Neuronal stem cell (in vitro differentiated cells): ENCODE results near the gene PCBP2.
A peak's percentile ranks its signal among the peaks of the same experiment; 100 is the strongest.
"Not testable (repeated sequence)": the region's sequence is repeated elsewhere in the genome, so short reads cannot be mapped to it uniquely, and the experiment has no call there.

Experiments used
- DNase-seq: peaks from one replicate; pipeline ENCODE4 v3.0.0-alpha.2; 2013; ENCODE audit warnings: low spot score
- H2AFZ ChIP-seq: one replicate; pipeline ENCODE4 v1.6.1; 2013; ENCODE audit warnings: mild to moderate bottlenecking, low read length, inconsistent platforms
- H2AK5ac ChIP-seq: 2 replicates; pipeline ENCODE4 v1.6.1; 2013; ENCODE audit warnings: low read depth, mild to moderate bottlenecking, inconsistent platforms, low read length, moderate library complexity, mixed read lengths
- H2BK120ac ChIP-seq: 2 replicates; pipeline ENCODE4 v1.6.1; 2013; ENCODE audit warnings: low read depth, mild to moderate bottlenecking, inconsistent platforms, low read length, moderate library complexity, mixed read lengths
- H2BK12ac ChIP-seq: one replicate; pipeline ENCODE4 v1.6.1; 2013; ENCODE audit warnings: low read length, inconsistent platforms
- H2BK15ac ChIP-seq: 2 replicates; pipeline ENCODE4 v1.6.1; 2013; ENCODE audit warnings: mild to moderate bottlenecking, low read length, inconsistent platforms, mixed read lengths
- H2BK5ac ChIP-seq: one replicate; pipeline ENCODE4 v1.6.1; 2013; ENCODE audit warnings: inconsistent platforms, mild to moderate bottlenecking, low read length, moderate library complexity
- H3K14ac ChIP-seq: one replicate; pipeline ENCODE4 v1.6.1; 2013; ENCODE audit warnings: low read length, inconsistent platforms
- H3K18ac ChIP-seq: 2 replicates; pipeline ENCODE4 v1.6.1; 2013; ENCODE audit warnings: low read length, inconsistent platforms
- H3K23ac ChIP-seq: 2 replicates; pipeline ENCODE4 v1.6.1; 2013; ENCODE audit warnings: low read depth, mild to moderate bottlenecking, mixed read lengths, low read length, inconsistent platforms; ENCODE audit not compliant: poor library complexity
- H3K27ac ChIP-seq: replicated peaks from 3 replicates; pipeline ENCODE4 v1.5.1; 2013; ENCODE audit warnings: low read length, inconsistent platforms
- H3K27me3 ChIP-seq, 3 experiments: 2 replicates each; pipeline ENCODE4 v1.6.1; 2013; ENCODE audit warnings: low read length in 3 of 3, mild to moderate bottlenecking in 2 of 3, inconsistent platforms in 1 of 3, low read depth in 1 of 3, mixed read lengths in 1 of 3, moderate library complexity in 1 of 3; ENCODE audit not compliant: control insufficient read depth in 3 of 3, insufficient read depth in 3 of 3
- H3K36me3 ChIP-seq, 2 donors: replicated peaks in 1 of 2; 2 replicates each; pipeline ENCODE4 v1.6.1; 2013; ENCODE audit warnings: low read length in 2 of 2; ENCODE audit not compliant: control insufficient read depth in 2 of 2, insufficient read depth in 2 of 2
- H3K4ac ChIP-seq: 2 replicates; pipeline ENCODE4 v1.6.1; 2013; ENCODE audit warnings: inconsistent platforms, mild to moderate bottlenecking, low read length, moderate library complexity
- H3K4me1 ChIP-seq, 2 donors: 1 replicate in 1 of 2; 2 replicates in 1 of 2; pipeline ENCODE4 v1.6.1; 2013; ENCODE audit warnings: low read length in 2 of 2, low read depth in 1 of 2; ENCODE audit not compliant: control insufficient read depth in 2 of 2, insufficient read depth in 1 of 2
- H3K4me2 ChIP-seq: one replicate; pipeline ENCODE4 v1.6.1; 2013; ENCODE audit warnings: mild to moderate bottlenecking, low read length, inconsistent platforms; ENCODE audit not compliant: insufficient read depth, poor library complexity, severe bottlenecking
- H3K4me3 ChIP-seq, 2 donors: 2 replicates each; pipeline ENCODE4 v1.5.1; 2013; ENCODE audit warnings: low read length in 2 of 2, mild to moderate bottlenecking in 2 of 2, inconsistent platforms in 1 of 2, moderate library complexity in 1 of 2
- H3K79me1 ChIP-seq: one replicate; pipeline ENCODE4 v1.6.1; 2013; ENCODE audit warnings: low read depth, mild to moderate bottlenecking, inconsistent platforms, low read length, moderate library complexity
- H3K9ac ChIP-seq: one replicate; pipeline ENCODE4 v1.6.1; 2013; ENCODE audit warnings: mild to moderate bottlenecking, low read depth, low read length, inconsistent platforms; ENCODE audit not compliant: poor library complexity
- H3K9me3 ChIP-seq, 2 donors: replicated peaks in 1 of 2; 2 replicates each; pipeline versions ENCODE3 to v1.6.1; 2013; ENCODE audit warnings: low read length in 2 of 2, mild to moderate bottlenecking in 2 of 2, inconsistent platforms in 1 of 2, low read depth in 1 of 2, mixed read lengths in 1 of 2, moderate library complexity in 1 of 2; ENCODE audit not compliant: control insufficient read depth in 2 of 2, insufficient read depth in 1 of 2
- H4K8ac ChIP-seq: one replicate; pipeline ENCODE4 v1.6.1; 2013; ENCODE audit warnings: low read depth, mild to moderate bottlenecking, inconsistent platforms, low read length, moderate library complexity
- H4K91ac ChIP-seq: one replicate; pipeline ENCODE4 v1.6.1; 2013; ENCODE audit warnings: low read length, low read depth, mild to moderate bottlenecking, inconsistent platforms; ENCODE audit not compliant: poor library complexity
- WGBS, 2 donors: extraction: QIAGEN DNeasy Blood & Tissue Kit; methylation state at CpG; one replicate each; pipeline ENCODE4 v1.1.7; 2013; ENCODE audit warnings: missing lambda C conversion rate in 2 of 2, mixed read lengths in 1 of 2; ENCODE audit not compliant: insufficient read length in 2 of 2, insufficient replicate concordance in 1 of 2; ENCODE audit errors: extremely low coverage in 2 of 2; 5-methylcytosine and 5-hydroxymethylcytosine counted together

PCBP2 gene

DNA sequence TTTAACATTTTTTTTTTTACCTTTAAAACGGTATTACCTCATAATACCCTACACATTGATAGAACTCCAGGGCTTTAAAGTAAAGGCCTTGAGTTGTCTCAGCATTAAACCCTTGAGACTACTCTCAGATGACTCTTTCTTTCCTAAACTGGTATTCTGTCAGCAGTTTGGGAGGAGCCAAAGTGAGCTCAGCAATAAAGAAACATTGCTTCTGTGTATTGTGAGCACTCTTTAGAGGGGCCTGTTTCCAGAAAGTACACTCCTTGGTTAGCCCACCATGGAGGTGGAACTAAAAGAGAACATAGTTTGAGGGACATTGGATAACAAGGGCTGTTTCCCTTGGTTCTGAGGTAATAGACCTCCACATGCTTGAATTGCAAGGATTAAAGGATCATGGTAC, 27.0 kb downstream of the PCBP2 start:
- Histone ChIP-seq H3K4ac (no peak overlapping the region), H3K79me1 (peaks cover 5% of the 10 kb centered on the region), H2BK15ac (no peak overlapping the region), H3K4me3 (no peak overlapping the region), H2AK5ac (no peak overlapping the region), H3K4me1 (peaks cover 5 to 16% of the 10 kb centered on the region in 2 donors), H3K9ac (no peak overlapping the region), H2BK5ac (no peak overlapping the region), H2BK12ac (no peak overlapping the region), H3K9me3 (no peaks in the 10 kb centered on the region), H3K4me2 (no peak overlapping the region), H3K18ac (no peak overlapping the region), H2AFZ (no peak overlapping the region), H4K8ac (no peak overlapping the region), H2BK120ac (no peak overlapping the region), H3K36me3 (peaks cover 60 to 98% of the 10 kb centered on the region in 2 donors), H3K23ac (no peak overlapping the region), H3K14ac (no peak overlapping the region), H3K27me3 (no peaks in the 10 kb centered on the region), H4K91ac (no peak overlapping the region), H3K27ac (peak overlapping the region; percentile 45)
- no peak for DNase-seq
- 100% methylated on average over 1 of the region's 1 CpG; no CpG with 5 or more reads in 1 of the 2 donors for WGBS, 2 donors

DNA sequence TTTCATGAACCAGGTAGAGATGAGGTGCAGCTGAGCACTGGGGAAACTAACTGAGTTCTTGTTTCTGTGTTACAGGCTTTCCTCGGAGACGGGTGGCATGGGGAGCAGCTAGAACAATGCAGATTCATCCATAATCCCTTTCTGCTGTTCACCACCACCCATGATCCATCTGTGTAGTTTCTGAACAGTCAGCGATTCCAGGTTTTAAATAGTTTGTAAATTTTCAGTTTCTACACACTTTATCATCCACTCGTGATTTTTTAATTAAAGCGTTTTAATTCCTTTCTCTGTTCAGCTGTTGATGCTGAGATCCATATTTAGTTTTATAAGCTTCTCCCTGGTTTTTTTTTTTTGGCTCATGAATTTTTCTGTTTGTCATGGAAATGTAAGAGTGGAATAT, 27.4 kb downstream of the PCBP2 start:
- H3K18ac ChIP-seq = no peak overlapping the region
- H3K23ac ChIP-seq = no peak overlapping the region
- H2AFZ ChIP-seq = no peak overlapping the region
- peaks cover 62 to 98% of the 10 kb centered on the region in 2 donors for H3K36me3 ChIP-seq
- peaks cover 5 to 16% of the 10 kb centered on the region in 2 donors for H3K4me1 ChIP-seq
- no peak overlapping the region for H4K8ac ChIP-seq
- H3K14ac ChIP-seq = no peak overlapping the region
- no peak overlapping the region for H2AK5ac ChIP-seq
- H2BK15ac ChIP-seq = no peak overlapping the region
- no peak overlapping the region for H3K9ac ChIP-seq
- H3K4me2 ChIP-seq = no peak overlapping the region
- no peak for DNase-seq
- no peak overlapping the region for H2BK120ac ChIP-seq
- no peak overlapping the region for H3K4ac ChIP-seq
- H4K91ac ChIP-seq = no peak overlapping the region
- H3K79me1 ChIP-seq = peaks cover 5% of the 10 kb centered on the region
- no peak overlapping the region for H3K27ac ChIP-seq
- no peak overlapping the region for H2BK12ac ChIP-seq
- no peak overlapping the region for H2BK5ac ChIP-seq
- WGBS, 2 donors = no CpG with 5 or more reads among the region's 5 CpGs
- H3K27me3 ChIP-seq = no peaks in the 10 kb centered on the region
- no peaks in the 10 kb centered on the region for H3K9me3 ChIP-seq
- H3K4me3 ChIP-seq = no peak overlapping the region

DNA sequence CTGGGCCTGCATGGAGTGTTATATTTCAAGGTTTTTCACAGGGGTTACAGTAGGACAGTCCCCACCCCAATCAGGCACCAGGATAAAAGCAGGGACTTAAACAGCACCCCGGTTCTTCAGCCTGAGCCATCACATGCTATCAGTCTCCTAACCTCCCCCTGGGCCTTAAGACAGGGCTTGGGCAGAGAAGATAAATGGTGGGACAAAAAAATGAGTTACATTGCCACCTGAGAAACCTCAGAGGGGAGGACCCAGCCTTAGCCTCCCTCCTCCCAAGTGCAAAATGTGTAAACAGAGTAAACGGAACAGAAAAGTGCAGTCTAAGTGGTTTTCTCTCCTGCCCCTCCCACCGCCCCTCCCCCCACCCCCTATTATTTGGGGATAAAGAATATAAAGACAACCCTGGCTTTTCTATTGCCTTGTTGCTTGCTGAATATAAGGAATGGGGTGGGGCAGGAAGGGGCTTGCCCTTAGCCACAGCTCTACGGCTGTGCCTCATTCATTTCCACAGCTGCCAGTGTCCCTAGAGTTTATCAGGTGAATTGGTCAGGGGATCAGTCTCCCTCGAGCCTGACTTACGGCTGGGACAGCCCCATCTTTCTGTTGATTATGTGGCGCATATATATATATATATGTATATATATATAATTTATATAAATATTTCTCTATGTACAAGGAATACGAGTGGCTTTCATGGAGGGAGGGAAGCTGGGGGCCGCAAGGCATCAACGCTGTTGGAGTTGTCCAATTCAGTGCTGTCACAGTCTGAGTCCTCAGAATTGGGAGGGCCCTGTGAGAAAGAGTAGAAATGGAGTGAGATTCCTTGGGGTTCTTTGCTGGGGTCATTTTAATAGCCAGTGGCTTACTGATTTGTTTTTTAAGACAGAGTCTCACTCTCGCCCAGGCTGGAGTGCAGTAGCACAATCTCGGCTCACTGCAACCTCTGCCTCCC, 28.9 kb downstream of the PCBP2 start:
- H3K23ac ChIP-seq = no peak overlapping the region
- no CpG with 5 or more reads among the region's 12 CpGs for WGBS, 2 donors
- no peak overlapping the region for H3K18ac ChIP-seq
- no peak overlapping the region for H3K14ac ChIP-seq
- no peak overlapping the region for H2AFZ ChIP-seq
- no peak overlapping the region for H2BK5ac ChIP-seq
- H2BK120ac ChIP-seq = no peak overlapping the region
- H3K79me1 ChIP-seq = peaks cover under 1% of the 10 kb centered on the region
- H3K27me3 ChIP-seq = no peaks in the 10 kb centered on the region
- no peak overlapping the region for H2AK5ac ChIP-seq
- DNase-seq = no peak
- H4K91ac ChIP-seq = no peak overlapping the region
- no peak overlapping the region for H3K4ac ChIP-seq
- no peak overlapping the region for H3K4me3 ChIP-seq
- H3K9ac ChIP-seq = no peak overlapping the region
- H3K4me2 ChIP-seq = no peak overlapping the region
- H2BK12ac ChIP-seq = no peak overlapping the region
- H3K27ac ChIP-seq = peak overlapping the region; percentile 56
- peaks cover 5 to 13% of the 10 kb centered on the region in 2 donors for H3K4me1 ChIP-seq
- peaks cover 61 to 97% of the 10 kb centered on the region in 2 donors for H3K36me3 ChIP-seq
- no peaks in the 10 kb centered on the region for H3K9me3 ChIP-seq
- no peak overlapping the region for H4K8ac ChIP-seq
- no peak overlapping the region for H2BK15ac ChIP-seq

DNA sequence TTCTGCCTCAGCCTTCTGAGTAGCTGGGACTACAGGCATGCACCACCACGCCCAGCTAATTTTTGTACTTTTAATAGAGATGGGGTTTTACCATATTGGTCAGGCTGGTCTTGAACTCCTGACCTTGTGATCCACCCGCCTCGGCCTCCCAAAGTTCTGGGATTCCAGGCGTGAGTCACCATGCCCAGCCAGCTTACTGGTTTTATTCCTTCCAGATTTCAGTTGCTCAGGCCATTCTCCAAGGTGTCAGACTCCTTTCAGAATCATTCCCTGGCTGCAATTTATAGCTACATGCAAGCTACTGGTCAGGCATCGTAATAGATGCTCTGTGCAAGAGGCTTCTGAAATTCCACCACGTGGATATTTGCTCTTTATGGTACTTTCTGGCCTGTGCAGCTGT, 29.6 kb downstream of the PCBP2 start:
- not testable (repeated sequence) for H4K8ac ChIP-seq, H3K4ac ChIP-seq, H2AFZ ChIP-seq, H2BK5ac ChIP-seq, H3K18ac ChIP-seq, H3K27ac ChIP-seq, H2BK15ac ChIP-seq, H3K9ac ChIP-seq, H2BK12ac ChIP-seq, H3K23ac ChIP-seq, DNase-seq, H2AK5ac ChIP-seq, H4K91ac ChIP-seq, H3K4me2 ChIP-seq, H3K14ac ChIP-seq, H3K79me1 ChIP-seq, H3K27me3 ChIP-seq, H3K4me3 ChIP-seq, H3K9me3 ChIP-seq, H2BK120ac ChIP-seq
- Histone ChIP-seq H3K4me1 (peaks cover 5 to 13% of the 10 kb centered on the region in 2 donors), H3K36me3 (peaks cover 62 to 97% of the 10 kb centered on the region in 2 donors)
- no CpG with 5 or more reads among the region's 6 CpGs for WGBS, 2 donors
